KOPT-K1 (cell line): Measurements from ENCODE around the gene PYGB.
"Not testable (repeated sequence)": the region's sequence is repeated elsewhere in the genome, so short reads cannot be mapped to it uniquely, and the experiment has no call there.

Source experiments
- H3K27ac ChIP-seq: fragments of 200-600 bp; sonication (generic); 2 replicates; pipeline ENCODE4 v1.5.1; 2016; ENCODE audit warnings: antibody characterized with exemption, mild to moderate bottlenecking, low read depth, low read length; ENCODE audit not compliant: poor library complexity, severe bottlenecking
- H3K36me3 ChIP-seq: fragments of 200-600 bp; sonication (generic); 2 replicates; pipeline ENCODE4 v1.5.1; 2017; ENCODE audit warnings: antibody characterized with exemption, mild to moderate bottlenecking, low read length, moderate library complexity; ENCODE audit not compliant: insufficient read depth
- H3K9me3 ChIP-seq: fragments of 200-600 bp; sonication (generic); 2 replicates; pipeline ENCODE4 v1.5.1; 2017; ENCODE audit warnings: antibody characterized with exemption, low read length, mild to moderate bottlenecking; ENCODE audit not compliant: insufficient read depth, poor library complexity, severe bottlenecking

PYGB gene

DNA sequence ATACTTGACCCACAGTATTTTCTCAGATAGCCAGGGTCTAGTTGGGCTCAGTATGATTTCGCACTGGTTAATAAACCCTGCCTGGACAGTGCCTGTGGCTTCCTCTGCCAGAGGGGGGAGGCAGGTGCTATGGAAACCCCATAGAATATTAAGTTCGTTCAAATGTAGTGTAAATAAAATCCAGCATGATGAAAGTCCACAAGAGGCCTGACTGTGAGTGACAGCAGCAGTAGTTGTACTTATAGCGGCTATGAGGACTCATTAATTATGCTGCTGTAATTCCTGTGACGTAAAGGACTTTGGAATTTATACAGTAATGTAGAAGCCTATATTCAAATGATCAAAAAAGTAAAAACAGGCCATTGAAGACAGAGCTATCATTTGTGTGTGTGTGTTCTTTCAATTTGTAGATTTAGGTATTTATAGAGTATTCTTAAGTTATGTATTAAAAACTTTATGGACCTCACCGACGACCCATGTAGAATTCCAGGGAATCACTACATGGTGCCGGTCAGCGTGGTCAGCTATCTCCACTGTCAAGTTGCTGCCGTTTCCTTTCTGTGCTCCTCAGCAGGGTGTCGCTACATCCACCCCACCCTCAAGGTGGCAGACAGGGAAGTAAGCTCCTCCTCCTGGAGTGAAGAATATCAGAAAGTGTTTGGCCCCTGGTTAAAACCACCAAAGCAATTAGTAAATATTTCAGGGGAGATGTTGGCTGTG is 10.0 kb downstream of the PYGB start:
- no peaks in the 10 kb centered on the region for H3K9me3 ChIP-seq
- H3K27ac ChIP-seq = peak overlapping the region; percentile 8
- H3K36me3 ChIP-seq = peaks cover 14% of the 10 kb centered on the region

DNA sequence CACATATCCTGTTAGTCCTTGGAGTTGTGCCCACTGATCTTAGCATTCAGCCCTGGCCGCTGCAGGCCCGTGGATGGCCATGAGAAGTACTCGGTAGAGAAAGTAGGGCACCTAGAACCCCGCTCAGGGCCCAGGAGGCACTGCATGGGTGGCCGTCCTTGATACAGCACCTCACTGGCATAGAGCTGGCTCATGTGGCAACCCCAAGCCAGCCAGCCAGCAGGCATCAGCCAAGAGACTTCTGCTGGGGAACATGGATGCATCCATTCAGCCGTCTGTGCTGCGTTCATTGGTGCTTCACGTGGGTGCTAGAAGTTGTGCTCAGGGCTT is 10.6 kb downstream of the PYGB start:
- Histone ChIP-seq H3K36me3 (peaks cover 14% of the 10 kb centered on the region), H3K27ac (peak overlapping the region; percentile 47), H3K9me3 (no peaks in the 10 kb centered on the region)

DNA sequence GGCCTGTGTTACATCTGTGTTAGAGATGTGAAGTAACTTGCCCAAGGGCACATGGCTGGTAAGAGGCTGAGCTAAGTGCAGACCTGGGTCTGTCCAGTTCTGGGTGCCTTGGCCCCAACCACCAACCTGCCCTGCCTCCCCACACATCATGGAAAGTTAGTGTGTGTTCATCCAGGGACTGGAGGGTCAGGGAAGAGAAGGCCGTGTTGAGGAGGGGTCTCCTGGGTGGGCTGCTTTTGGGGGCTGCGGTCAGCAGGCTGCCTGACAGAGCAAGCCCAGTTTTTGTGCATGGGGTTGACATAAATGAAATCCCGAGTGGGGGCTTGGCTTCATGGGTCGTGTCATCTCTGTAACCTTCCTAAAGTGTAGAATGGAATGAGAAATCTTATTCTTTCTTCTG is 10.9 kb downstream of the PYGB start:
- no peaks in the 10 kb centered on the region for H3K9me3 ChIP-seq
- H3K36me3 ChIP-seq = peaks cover 14% of the 10 kb centered on the region
- peak overlapping the region; percentile 47 for H3K27ac ChIP-seq

DNA sequence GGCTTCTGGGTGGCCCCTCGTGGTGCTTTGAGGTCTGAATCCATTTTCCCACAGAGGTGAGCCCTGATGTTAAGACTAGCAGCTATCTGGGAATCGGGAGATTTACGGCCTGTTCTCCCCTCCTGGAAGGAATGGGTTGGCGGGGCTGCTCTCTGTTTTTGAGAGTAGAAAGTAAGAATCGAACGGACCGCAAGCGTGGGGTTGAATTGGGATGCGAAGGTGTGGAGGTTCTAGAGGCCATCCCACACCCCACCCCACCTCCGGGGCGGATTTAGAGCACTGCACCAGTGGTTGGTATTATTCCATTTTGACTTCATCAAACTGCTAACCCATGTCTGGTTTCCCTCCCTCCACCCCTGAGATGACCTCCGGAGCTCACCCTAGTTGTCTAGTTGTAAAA is 11.5 kb downstream of the PYGB start:
- Histone ChIP-seq H3K9me3 (no peaks in the 10 kb centered on the region), H3K36me3 (peaks cover 14% of the 10 kb centered on the region), H3K27ac (peak overlapping the region; percentile 47)

DNA sequence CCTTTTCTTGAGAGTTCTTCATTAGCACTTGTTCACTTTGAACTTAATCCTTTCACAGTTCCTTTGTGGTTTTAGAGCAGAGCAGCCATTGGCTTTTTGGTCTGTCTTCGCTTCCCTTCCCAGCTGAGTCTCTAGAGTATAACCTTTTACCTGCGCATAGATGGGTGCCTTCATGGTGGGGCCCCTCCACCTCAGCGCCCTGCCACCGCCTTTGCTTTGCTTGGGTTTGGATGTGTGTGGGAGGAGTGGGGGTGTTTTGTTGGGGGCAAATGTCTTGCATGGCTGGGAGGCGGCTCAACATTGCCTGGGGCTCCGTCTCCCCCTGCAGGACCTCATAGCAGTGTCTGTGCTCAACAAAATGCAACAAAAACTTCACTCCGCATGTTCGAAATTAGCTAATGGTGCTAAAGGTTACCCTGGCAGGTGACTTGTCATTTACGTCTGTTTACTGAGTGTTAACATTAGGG is 11.9 kb downstream of the PYGB start:
- Histone ChIP-seq H3K36me3 (peaks cover 14% of the 10 kb centered on the region), H3K9me3 (no peaks in the 10 kb centered on the region), H3K27ac (peak overlapping the region; percentile 47)

DNA sequence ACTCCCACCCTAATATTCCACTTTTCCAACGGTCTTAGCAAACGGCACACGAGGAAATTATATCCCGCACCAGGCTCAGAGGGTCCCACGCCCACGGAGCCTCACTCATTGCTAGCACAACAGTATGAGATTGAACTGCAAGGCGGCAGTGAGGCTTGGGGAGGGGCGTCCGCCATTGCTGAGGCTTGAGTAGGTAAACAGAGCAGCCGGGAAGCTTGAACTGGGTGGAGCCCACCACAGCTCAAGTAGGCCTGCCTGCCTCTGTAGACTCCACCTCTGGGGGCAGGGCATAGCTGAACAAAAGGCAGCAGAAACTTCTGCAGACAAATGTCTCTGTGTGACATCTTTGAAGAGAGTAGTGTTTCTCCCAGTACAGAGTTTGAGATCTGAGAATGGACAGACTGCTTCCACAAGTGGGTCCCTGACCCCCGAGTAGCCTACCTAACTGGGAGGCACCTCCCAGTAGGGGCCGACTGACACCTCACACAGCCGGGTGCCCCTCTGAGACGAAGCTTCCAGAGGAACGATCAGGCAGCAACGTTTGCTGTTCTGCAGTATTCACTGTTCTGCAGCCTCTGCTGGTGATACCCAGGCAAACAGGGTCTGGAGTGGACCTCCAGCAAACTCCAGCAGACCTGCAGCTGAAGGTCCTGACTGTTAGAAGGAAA is 13.0 kb downstream of the PYGB start:
- H3K27ac ChIP-seq = peak overlapping the region; percentile 10
- H3K9me3 ChIP-seq, H3K36me3 ChIP-seq: not testable (repeated sequence)

DNA sequence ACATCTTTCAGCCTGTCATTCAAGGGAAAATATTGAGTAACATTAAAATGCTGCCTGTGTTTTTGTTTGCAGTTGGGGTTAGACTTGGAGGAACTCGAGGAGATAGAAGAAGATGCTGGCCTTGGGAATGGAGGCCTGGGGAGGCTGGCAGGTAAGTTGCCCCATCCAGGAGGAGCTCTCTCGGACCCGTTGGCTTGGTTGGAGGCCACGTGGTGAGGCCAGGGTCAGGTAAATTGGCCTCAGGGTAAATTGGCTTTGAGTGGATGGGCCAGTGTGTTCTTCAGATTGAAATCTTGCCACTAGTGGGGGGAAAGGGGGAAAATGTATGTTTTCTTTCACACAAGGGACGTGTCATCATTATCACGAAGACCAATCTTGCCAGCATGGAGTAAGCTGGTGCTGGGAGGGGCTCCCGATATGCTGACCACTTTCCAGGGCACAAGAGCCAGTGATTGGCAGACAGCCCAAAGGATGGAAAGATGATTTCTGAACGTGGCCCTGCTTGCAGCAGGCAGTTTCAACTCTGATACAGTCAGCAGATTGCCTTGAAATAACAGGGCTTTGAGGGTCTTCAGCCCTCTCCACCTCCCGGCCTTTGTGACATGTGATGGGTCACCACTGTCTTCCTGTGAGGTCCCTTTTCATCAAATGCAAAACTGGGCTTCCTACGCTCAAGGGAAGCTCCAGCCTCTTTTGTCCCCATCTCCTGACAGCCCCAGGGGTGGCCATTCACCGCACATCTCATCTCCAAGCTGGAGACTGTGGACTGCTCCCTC is 21.4 kb downstream of the PYGB start:
- Histone ChIP-seq H3K9me3 (no peaks in the 10 kb centered on the region), H3K27ac (no peak overlapping the region), H3K36me3 (peaks cover 52% of the 10 kb centered on the region)

DNA sequence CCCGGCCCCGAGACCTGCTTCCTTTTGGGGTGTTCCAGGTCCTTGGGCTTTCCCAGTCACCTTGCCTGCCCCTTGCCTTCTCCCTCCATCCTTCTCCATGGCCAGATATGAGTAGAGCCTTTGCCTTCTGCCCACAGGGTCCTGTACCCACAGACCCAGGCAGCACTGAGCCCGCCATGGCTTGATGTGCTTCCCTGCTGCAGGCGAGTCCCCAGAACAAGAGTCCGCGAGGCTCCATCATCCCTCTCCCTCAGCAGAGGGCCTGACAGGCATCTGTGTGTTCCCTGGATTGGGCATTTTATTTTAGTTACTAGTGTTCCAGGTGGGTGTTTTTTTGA is 21.9 kb downstream of the PYGB start:
- Histone ChIP-seq H3K36me3 (peaks cover 57% of the 10 kb centered on the region), H3K9me3 (no peaks in the 10 kb centered on the region), H3K27ac (no peak overlapping the region)

DNA sequence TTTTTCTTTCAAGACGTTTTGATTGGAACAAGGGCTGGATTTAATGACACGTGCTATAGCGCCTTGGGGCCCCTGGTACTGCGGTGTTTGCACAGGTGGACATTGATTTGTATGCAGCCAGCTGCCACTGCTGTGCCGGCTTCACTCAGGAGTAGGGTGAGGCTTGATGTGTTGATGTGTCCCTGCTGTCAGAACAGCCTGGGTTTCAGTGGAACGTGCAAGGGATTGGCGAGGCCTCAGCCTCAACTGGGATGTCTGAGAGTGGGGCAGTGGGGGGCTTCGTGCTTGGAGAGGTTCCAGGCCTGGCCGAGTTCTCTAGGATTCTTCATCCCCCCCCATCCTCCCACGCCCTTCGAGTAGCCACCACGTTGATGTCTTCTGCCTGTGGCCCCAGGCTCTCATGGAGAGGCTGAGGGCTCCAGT is 23.0 kb downstream of the PYGB start:
- Histone ChIP-seq H3K27ac (no peak overlapping the region), H3K9me3 (no peaks in the 10 kb centered on the region), H3K36me3 (peaks cover 67% of the 10 kb centered on the region)

DNA sequence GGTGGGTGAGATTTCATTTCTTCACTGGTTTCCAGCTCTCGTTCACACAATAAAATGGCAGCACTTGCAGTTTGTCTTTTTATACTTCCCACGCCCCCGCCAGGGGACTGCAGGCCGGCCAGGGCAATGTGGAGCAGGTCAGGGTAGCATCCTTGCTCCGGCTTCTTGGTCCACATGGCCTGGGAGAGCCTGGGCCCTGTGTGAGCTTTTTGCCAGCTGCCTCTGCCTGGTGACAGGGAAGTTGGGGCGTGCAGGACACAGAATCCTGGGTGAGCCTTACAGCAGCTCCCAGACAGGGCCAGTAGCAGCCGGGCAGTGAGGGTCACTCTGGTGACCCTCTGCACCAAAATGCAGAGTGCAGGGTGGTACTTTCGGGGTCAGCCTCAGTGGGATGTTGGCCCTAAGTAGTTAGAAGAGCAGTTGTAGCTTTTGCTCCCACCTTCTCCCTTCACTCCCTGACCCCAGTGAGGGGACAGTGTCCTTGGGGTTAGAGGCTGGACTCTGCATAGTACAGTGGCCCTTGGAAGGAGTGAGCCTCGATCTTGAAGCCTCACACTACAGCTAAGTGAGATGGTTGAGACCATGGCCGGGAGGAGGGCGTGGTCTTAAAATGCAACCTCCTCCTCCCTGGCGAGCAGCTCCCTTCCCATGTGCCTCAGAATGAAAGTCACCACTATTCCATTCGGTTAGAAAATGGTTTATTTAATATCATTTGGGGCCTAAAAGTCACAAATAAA is 23.8 kb downstream of the PYGB start:
- peaks cover 75% of the 10 kb centered on the region for H3K36me3 ChIP-seq
- H3K9me3 ChIP-seq = no peaks in the 10 kb centered on the region
- H3K27ac ChIP-seq = no peak overlapping the region

DNA sequence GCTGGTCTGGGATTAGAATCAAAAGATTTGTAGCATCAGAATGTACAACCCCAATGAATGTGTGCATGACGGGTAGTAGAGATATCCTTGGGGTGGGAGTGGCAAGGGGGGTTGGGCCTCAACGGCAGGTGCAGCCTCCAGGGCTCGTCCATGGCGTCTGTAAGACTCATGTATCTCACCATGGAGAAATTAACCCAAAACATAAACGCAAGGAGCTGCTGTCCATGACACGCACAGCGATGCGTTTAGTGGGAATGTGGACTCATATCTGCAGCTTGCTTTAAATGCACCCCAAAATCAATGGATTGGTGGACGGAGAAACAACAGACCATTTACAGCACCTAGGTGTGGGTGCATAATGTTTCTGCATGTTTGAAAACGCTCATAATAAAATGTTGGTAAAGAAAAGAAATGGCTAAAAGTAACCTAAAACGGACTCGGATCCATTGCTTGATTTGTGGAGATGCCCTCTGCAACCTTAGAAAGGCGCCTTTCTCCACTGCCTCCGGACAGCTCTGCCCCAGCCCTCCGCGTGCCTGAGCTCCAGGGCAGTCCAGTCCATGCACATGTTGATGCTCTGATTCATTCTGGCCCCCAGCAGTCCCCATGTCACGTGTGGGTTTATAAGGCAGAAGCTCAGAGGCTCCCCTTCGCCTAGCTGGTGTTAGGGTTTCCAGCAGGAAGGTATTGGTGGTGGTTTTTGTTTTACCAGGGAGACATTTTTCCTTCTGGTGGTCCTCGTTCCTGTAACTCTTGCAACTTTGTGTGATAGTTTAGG is 24.5 kb downstream of the PYGB start:
- peaks cover 82% of the 10 kb centered on the region for H3K36me3 ChIP-seq
- no peaks in the 10 kb centered on the region for H3K9me3 ChIP-seq
- H3K27ac ChIP-seq = no peak overlapping the region

DNA sequence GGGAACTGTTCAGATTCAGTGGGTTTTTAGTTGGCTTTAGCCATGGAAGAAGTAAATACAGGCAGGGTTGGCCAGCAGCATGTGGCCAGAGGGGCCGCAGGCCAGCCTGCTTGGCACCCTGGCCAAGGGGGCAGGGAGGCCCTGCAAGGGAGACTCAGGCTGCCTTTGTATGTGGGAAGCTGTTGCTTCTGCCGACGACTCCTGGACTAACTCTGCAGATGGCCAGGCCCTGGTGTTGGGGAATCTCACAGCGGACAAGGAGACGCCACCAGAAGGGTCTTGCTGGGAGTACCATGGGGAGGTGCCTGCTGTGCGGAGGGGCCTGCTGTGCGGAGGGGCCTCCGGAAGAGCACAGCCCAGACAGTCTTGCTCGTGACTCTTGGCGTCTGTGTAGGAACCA is 25.2 kb downstream of the PYGB start:
- H3K9me3 ChIP-seq = no peaks in the 10 kb centered on the region
- H3K36me3 ChIP-seq = peaks cover 89% of the 10 kb centered on the region
- H3K27ac ChIP-seq = no peak overlapping the region

DNA sequence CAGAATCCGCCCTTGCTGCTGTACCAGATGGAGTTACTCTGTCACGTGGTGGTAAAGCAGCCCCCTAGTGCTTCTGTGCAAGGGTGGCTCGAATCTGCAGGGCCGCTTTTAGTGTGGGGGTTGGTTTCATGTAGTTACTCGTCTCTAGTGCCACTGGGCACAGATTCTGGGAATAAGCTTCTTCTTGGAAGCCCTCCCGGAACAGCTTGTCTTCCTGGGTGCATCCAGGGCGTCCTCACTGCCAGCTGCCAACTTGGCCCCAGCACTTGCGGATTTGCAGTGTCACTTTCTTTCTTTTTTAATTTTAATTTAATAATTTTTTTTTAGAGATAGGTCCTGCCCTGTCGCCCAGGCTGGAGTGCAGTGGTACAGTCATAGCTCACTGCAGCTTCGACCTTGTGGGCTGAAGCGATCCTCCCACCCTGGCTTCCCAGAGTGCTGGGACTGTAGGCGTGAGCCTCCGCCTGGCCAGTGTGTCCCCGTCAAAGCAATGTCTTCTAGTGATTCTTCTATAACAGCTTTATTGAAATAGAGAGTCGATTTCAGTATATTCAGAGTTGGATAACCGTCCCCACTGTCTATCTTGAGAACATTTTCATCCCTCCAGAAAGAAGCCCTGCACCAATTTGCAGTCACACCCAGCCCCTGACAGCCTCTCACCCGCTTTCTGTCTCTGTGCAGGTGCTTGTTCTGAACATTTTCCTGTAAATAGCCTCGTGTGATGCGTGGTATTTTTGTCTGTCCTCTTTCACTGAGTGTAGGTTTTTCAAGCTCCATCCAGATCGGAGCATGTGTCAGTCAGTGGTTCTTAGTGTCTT is 25.9 kb downstream of the PYGB start:
- Histone ChIP-seq H3K9me3 (no peaks in the 10 kb centered on the region), H3K36me3 (peaks cover 96% of the 10 kb centered on the region), H3K27ac (no peak overlapping the region)

DNA sequence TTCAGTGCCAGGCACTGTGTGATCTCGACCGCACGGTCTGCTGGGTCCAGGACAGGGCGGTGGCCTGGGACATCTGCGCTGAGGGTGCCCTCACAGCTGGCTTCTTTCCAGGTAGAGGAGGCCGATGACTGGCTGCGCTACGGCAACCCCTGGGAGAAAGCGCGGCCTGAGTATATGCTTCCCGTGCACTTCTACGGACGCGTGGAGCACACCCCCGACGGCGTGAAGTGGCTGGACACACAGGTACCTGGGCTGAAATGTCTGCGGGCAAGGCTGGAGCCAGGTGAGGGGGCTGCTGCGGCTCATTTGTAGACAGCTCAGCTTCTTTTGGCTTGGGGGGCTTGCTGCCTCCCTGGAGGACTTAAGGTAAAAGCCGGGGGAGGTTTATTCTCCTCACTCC is 26.6 kb downstream of the PYGB start:
- no peaks in the 10 kb centered on the region for H3K9me3 ChIP-seq
- H3K36me3 ChIP-seq = peaks cover 95% of the 10 kb centered on the region
- no peak overlapping the region for H3K27ac ChIP-seq
